ENCODE measurements around the gene CCDC158.

Gene CCDC158

GRCh38 chr4:76280488-76281441, 140.2 kb downstream of the CCDC158 start:
- no peak for DNase-seq (ENCODE audit: low spot score)

- no peak for DNase-seq (ENCODE audit: low spot score)
Measured at GRCh38 chr4:76279462-76279861, 141.5 kb downstream of the CCDC158 start.

- no peak for DNase-seq (ENCODE audit: low spot score)
Measured at GRCh38 chr4:76278583-76278982, 142.4 kb downstream of the CCDC158 start.

- no peak for DNase-seq (ENCODE audit: low spot score)
Measured at GRCh38 chr4:76277667-76278066, 143.3 kb downstream of the CCDC158 start.

GRCh38 chr4:76276813-76277212, 144.1 kb downstream of the CCDC158 start:
- DNase-seq (ENCODE audit: low spot score): no peak

DNA sequence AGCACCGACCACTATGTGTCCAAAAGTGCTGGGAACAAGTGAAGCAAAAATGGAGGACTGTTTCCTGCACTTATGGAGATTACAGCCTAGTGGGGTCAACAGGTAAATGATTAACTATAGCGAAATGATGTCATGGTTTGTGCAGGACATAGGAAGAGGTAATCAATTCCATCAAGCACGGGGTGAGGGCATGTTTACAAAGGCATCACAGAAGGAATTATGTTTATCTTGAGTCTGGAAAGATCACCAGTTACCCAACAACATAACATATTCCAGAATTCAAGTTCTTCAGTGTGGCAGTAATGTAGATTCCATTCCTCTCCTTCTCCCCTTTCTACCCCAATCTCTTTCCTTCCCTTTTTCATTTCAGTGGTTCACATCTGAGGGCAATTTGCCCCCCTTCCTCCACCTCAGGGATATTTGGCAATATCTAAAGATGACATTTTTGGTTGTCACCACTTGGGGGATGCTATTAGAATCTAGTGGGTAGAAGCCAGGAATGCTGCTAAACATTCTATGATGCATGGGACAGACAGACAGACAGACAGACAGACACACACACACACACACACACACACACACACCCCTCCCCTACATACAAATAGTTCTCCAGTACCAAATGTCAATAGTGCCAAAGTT, 145.3 kb downstream of the CCDC158 start:
- DNase-seq (ENCODE audit: low spot score): no peak

- no peak for DNase-seq (ENCODE audit: low spot score)
Measured at GRCh38 chr4:76272999-76273398, 147.9 kb downstream of the CCDC158 start.

GRCh38 chr4:76272582-76272981, 148.4 kb downstream of the CCDC158 start:
- DNase-seq (ENCODE audit: low spot score): no peak

GRCh38 chr4:76272073-76272472, 148.9 kb downstream of the CCDC158 start:
- DNase-seq (ENCODE audit: low spot score): no peak

DNA sequence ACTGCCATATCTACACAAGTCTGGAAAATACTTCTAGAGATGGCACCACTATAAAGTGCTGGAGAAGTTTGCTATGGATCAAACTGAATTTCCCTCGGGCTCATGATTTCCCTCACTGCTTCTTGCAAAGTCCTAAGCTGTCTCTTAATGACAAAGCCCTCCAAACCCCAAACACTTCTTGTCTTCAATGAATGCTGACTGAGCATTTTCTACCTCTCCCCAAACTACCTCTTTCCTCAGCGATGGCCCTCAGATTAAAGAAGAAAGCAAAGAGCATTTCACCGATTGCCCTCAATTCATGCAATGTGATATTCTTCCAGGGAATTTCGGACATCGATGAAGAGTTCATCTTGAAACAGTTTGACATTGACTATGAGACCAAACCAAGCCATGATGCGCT, 149.7 kb downstream of the CCDC158 start:
- DNase-seq (ENCODE audit: low spot score): no peak

GRCh38 chr4:76270244-76271175, 150.4 kb downstream of the CCDC158 start:
- no peak for DNase-seq (ENCODE audit: low spot score)

GRCh38 chr4:76267811-76268210, 153.1 kb downstream of the CCDC158 start:
- DNase-seq (ENCODE audit: low spot score): no peak

- DNase-seq (ENCODE audit: low spot score): no peak
Measured at GRCh38 chr4:76266627-76267026, 154.3 kb downstream of the CCDC158 start.

- no peak for DNase-seq (ENCODE audit: low spot score)
Measured at GRCh38 chr4:76265631-76266218, 155.2 kb downstream of the CCDC158 start.

Data from hematopoietic multipotent progenitor cell treated with erythropoietin and hydrocortisone succinate and interleukin-3 and kit ligand, for 17 days (in vitro differentiated cells).